Measurements from ENCODE around the gene KRTAP4-9. TPM values are rescaled to one million over a fixed set of nuclear protein-coding genes. Genes with fewer than 3 reads are reported as not detected.
"Not testable (repeated sequence)": the region's sequence is repeated elsewhere in the genome, so short reads cannot be mapped to it uniquely, and the experiment has no call there.

KRTAP4-9 gene
- total RNA-seq, 4 donors from 2014 or later = not detected

DNA sequence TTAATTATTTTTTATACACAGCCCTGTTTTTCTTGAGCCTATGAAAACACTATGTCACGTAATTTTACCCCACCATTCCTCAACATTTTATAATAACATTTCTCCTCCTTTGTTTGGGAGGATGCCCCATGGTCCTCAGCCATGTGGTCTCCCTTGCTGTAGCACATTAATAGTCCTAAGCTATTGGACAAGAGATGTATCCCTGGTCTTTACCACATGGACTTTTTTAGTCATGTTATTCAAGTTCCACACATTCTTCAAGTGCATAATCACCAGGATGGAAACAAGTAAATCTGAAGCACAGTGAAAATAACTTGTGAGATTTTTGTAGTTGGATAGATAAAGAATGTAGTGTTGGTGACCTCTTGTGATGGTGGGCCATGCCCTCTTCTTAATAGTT, 43.2 kb upstream of the KRTAP4-9 start:
- Histone ChIP-seq H3K27ac (replicated peaks in 1 of 4) (no peak overlapping the region), H3K4me3 (no peak overlapping the region), H3K9me3 (peaks cover 0 to 5% (median 0%) of the 10 kb centered on the region in 4 donors), H3K4me1 (no peaks in the 10 kb centered on the region), H3K36me3 (no peaks in the 10 kb centered on the region), H3K27me3 (peaks cover 0 to 16% (median 0%) of the 10 kb centered on the region in 4 donors)
- DNase-seq (ENCODE audit: extremely low spot score) = no peak
- intact Hi-C loops (cut with DNase I) = no loop called here
- 66% methylated on average over 1 of the region's 1 CpG for WGBS
- no peak for TF ChIP-seq POLR2AphosphoS5 (IDR thresholded peaks at IDR 0.05)
- no peak for TF ChIP-seq POLR2A (IDR thresholded peaks at IDR 0.05; ENCODE audit: low read depth)
- no peak for TF ChIP-seq EP300 (IDR thresholded peaks at IDR 0.05)
- TF ChIP-seq, protein P1, sequence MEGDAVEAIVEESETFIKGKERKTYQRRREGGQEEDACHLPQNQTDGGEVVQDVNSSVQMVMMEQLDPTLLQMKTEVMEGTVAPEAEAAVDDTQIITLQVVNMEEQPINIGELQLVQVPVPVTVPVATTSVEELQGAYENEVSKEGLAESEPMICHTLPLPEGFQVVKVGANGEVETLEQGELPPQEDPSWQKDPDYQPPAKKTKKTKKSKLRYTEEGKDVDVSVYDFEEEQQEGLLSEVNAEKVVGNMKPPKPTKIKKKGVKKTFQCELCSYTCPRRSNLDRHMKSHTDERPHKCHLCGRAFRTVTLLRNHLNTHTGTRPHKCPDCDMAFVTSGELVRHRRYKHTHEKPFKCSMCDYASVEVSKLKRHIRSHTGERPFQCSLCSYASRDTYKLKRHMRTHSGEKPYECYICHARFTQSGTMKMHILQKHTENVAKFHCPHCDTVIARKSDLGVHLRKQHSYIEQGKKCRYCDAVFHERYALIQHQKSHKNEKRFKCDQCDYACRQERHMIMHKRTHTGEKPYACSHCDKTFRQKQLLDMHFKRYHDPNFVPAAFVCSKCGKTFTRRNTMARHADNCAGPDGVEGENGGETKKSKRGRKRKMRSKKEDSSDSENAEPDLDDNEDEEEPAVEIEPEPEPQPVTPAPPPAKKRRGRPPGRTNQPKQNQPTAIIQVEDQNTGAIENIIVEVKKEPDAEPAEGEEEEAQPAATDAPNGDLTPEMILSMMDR (IDR thresholded peaks at IDR 0.05) = no peak

DNA sequence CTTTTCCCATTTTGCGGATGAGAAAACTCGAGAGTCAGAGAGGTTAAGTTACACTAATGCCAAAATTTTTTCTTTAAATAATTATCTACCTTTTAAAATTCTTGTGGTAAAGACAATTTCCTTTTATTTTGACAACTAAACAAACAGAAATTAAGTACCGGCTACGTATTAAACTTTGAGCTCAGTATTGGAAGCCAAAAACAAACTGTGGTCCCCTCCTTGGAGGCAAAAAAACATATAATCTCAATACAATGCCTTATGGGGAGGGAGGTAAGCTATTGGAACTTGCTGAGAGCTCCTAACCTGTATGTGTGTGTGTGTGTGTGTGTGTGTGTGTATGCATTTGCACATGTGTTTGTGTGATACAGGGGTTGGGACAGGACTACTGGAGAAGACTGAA, 41.7 kb upstream of the KRTAP4-9 start:
- no peak for DNase-seq (ENCODE audit: extremely low spot score)
- TF ChIP-seq EP300 (IDR thresholded peaks at IDR 0.05) (no peak), POLR2A (IDR thresholded peaks at IDR 0.05; ENCODE audit: low read depth) (no peak), POLR2AphosphoS5 (IDR thresholded peaks at IDR 0.05) (no peak)
- TF ChIP-seq, protein P1 (IDR thresholded peaks at IDR 0.05) = no peak
- no peaks in the 10 kb centered on the region for H3K9me3 ChIP-seq

DNA sequence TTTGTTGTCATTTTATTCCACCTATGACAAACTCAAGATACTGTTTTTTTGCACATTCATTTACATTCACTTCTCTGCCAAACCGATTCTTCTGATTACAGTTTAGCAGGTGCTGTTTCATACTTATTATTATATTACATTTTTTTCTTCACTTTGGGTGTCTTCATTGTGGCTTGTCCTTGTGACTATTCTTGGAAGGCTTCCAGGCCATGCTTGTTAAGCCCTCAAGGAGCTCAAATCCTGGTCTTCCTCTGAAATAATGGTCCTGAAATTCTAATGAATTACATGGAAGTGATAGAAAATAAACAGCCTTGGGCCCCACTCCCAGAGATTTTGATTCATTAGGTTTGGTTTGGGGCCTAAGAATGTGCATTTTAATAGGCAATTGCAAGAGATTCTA, 40.9 kb upstream of the KRTAP4-9 start:
- Histone ChIP-seq H3K27me3 (no peaks in the 10 kb centered on the region), H3K27ac (replicated peaks in 1 of 4) (no peak overlapping the region), H3K36me3 (no peaks in the 10 kb centered on the region), H3K4me1 (no peaks in the 10 kb centered on the region), H3K4me3 (no peak overlapping the region), H3K9me3 (no peaks in the 10 kb centered on the region)
- 88% methylated on average over 1 of the region's 1 CpG for WGBS
- DNase-seq (ENCODE audit: extremely low spot score) = no peak
- intact Hi-C loops (cut with DNase I) = no loop called here
- TF ChIP-seq POLR2A (IDR thresholded peaks at IDR 0.05; ENCODE audit: low read depth) (no peak), EP300 (IDR thresholded peaks at IDR 0.05) (no peak), POLR2AphosphoS5 (IDR thresholded peaks at IDR 0.05) (no peak)
- TF ChIP-seq, protein P1 (IDR thresholded peaks at IDR 0.05) = no peak

More for the DNA sequence above, 41.7 kb upstream of the KRTAP4-9 start:
- Histone ChIP-seq H3K27me3 (peaks cover 0 to 5% (median 0%) of the 10 kb centered on the region in 4 donors), H3K4me3 (no peak overlapping the region), H3K36me3 (no peaks in the 10 kb centered on the region), H3K27ac (replicated peaks in 1 of 4) (no peak overlapping the region), H3K4me1 (no peaks in the 10 kb centered on the region)
- intact Hi-C loops (cut with DNase I) = no loop called here
- 89% methylated on average over 4 of the region's 4 CpGs for whole genome bisulfite sequencing

DNA sequence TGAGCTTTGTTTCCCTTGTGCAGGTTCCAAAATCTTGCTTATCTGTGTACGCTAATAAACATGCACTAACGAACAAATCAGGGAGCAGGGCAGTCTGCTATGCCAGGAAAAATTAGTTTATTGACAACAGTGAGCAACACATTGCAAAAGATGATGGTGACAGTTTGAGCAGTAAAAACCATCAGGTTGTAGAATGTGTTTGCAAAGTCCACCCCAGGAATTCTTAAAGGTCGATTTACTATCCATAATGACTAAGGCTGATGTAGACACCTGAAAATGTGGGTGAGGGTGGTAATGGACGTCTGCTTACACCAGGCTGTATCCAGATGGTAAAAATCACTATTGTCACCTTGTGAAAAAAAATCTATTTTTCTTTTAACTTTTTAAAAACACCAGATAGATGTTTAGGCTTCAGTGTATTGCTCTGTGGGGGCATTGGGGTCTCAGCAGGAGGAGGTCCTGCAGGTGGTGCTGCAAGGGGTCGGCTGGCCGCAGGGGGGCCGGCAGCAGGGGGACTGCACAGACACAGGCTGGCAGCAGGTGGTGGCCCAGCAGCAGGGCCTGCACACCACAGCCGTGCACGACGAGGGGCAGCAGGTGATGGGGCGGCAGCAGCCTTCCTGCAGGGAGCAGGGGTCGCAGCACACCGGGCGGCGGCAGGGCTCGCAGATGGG, 40.0 kb upstream of the KRTAP4-9 start:
- intact Hi-C loops (cut with DNase I) = not testable (repeated sequence)

DNA sequence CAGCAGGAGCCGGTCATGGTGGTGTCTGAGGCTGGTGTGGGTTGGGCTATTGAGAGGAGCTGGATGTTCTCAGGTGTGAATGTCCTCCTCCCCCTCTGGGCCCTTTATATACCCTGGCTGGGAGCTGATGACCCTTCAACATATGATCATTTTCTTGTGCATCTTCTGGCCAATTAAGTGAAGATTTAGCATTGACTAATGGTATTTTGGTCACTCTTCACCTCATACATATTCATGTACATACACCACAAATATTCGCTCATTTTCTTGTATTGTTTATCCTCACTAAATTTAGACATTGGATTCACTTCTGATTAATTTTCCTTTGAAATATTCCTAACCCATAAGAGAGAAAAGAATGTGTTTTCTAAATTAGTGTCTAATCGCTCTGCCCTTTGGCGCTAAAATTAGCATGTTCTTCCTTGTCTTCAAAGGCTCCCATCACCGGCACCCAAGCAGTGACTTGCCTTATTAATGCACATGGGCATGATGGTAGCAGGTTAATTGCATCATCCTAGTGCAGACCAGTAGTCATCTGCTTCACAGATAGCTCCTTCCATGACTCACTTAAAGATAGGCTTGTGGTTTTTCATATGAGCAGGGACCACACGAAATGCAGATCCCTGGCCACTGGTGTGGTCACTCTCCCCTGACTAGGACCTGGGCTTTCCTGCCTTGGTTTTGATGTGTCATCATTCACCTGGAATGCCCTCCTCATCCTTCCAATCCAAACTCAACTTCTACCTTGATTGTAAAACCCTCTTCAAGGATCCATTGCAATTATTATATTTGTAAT, 39.2 kb upstream of the KRTAP4-9 start, which contains the start of gene KRTAP2-4:
Gene KRTAP2-4 (minus strand): TSS at position 51 of the 796 bp plus-strand sequence. CDS start 34 bp downstream, at position 17.
- no peak for TF ChIP-seq POLR2AphosphoS5 (IDR thresholded peaks at IDR 0.05)
- TF ChIP-seq EP300 (IDR thresholded peaks at IDR 0.05) = no peak
- TF ChIP-seq, protein P1 (IDR thresholded peaks at IDR 0.05) = no peak
- no peak for TF ChIP-seq POLR2A (IDR thresholded peaks at IDR 0.05; ENCODE audit: low read depth)
- intact Hi-C loops (cut with DNase I) = no loop called here
- no peaks in the 10 kb centered on the region for H3K36me3 ChIP-seq
- H3K4me1 ChIP-seq = no peaks in the 10 kb centered on the region
- H3K27ac ChIP-seq (replicated peaks in 1 of 4) = no peak within 1 kb of the TSS
- no peak within 1 kb of the TSS for H3K4me3 ChIP-seq
- no peak for DNase-seq (ENCODE audit: extremely low spot score)
- 88% methylated on average over 5 of the region's 6 CpGs for WGBS
- H3K27me3 ChIP-seq = no peaks in the 10 kb centered on the region
- H3K9me3 ChIP-seq = no peaks in the 10 kb centered on the region

More for the DNA sequence above, 40.0 kb upstream of the KRTAP4-9 start:
- not testable (repeated sequence) for H3K27ac ChIP-seq (replicated peaks in 1 of 4); DNase-seq (ENCODE audit: extremely low spot score); H3K4me1 ChIP-seq; H3K9me3 ChIP-seq; H3K27me3 ChIP-seq; H3K36me3 ChIP-seq; H3K4me3 ChIP-seq
- 76% methylated on average over 6 of the region's 16 CpGs for WGBS

Data from esophagus muscularis mucosa (tissue), 4 donors.